Gastrocnemius medialis (tissue), 4 donors: ENCODE data around the gene TAGAP. TPM values are rescaled to one million over a fixed set of nuclear protein-coding genes. Genes with fewer than 3 reads are reported as not detected.

ENCODE experiments used
- ATAC-seq, 2 donors: fragments of 150-250 bp; one replicate each; pipeline ENCODE4 v1.9.1; 2016
- DNase-seq, 2 donors: peaks; one replicate each; pipeline ENCODE4 v3.0.0-alpha.2; 2019
- H3K27ac ChIP-seq, 4 donors: fragments of 200-600 bp; sonication (generic); 1 replicate in 1 of 4; 2 replicates in 3 of 4; pipeline ENCODE4 v1.5.1; 2016 to 2018; ENCODE audit warnings: mild to moderate bottlenecking in 2 of 4, moderate library complexity in 1 of 4
- H3K27me3 ChIP-seq, 3 donors: fragments of 200-600 bp; sonication (generic) in 2 of 3; 1 replicate in 1 of 3; 2 replicates in 2 of 3; pipeline versions ENCODE4 v1.5.1 to v1.6.0; 2016 to 2019; ENCODE audit warnings: mild to moderate bottlenecking in 1 of 3, moderate library complexity in 1 of 3
- H3K36me3 ChIP-seq, 2 donors: fragments of 200-600 bp; sonication (generic) in 1 of 2; one replicate each; pipeline ENCODE4 v1.5.1; 2017 to 2018
- H3K4me1 ChIP-seq, 2 donors: fragments of 200-600 bp; sonication (generic) in 1 of 2; one replicate each; pipeline ENCODE4 v1.5.1; 2016 to 2017; ENCODE audit warnings: mild to moderate bottlenecking in 2 of 2
- H3K4me3 ChIP-seq, 4 donors: fragments of 200-600 bp; sonication (generic) in 3 of 4; 1 replicate in 1 of 4; 2 replicates in 3 of 4; pipeline ENCODE4 v1.5.1; 2016 to 2019; ENCODE audit warnings: mild to moderate bottlenecking in 2 of 4
- H3K9me3 ChIP-seq, 3 donors: fragments of 200-600 bp; sonication (generic) in 2 of 3; 1 replicate in 1 of 3; 2 replicates in 2 of 3; pipeline ENCODE4 v1.5.1; 2016 to 2019
- POLR2A ChIP-seq, 2 donors: fragments of 450-650 bp; IDR thresholded peaks; one replicate each; pipeline ENCODE4 v1.6.1; 2017; ENCODE audit warnings: antibody characterized with exemption in 2 of 2, mild to moderate bottlenecking in 2 of 2, moderate library complexity in 2 of 2
- in situ Hi-C, 4 donors: fragments of 200-750 bp; cut with MboI; loops; one replicate each; pipeline versions ENCODE4 v1.15.0 to v1.8.0; 2017; ENCODE audit warnings: low sequenced_read_pairs in 4 of 4
- intact Hi-C: fragments of 100-400 bp; cut with DNase I; formaldehyde crosslinking; loops from one replicate; pipeline ENCODE4 v1.15.1; 2023; ENCODE audit warnings: low total_unique reads
- total RNA-seq, 4 donors: library from RNA; depleted of rRNA; stranded (reverse); fragments of >200 nt; gene quantifications; one replicate each; pipeline versions ENCODE4 v1.1.0 to v1.2.3, GENCODE V29; 2016
- TF ChIP-seq, protein P1 (sequence below), 5 experiments: fragments of 450-650 bp in 3 of 5; fragments of 200-600 bp in 2 of 5; sonication (generic) in 2 of 5; IDR thresholded peaks in 4 of 5; conservative IDR thresholded peaks in 1 of 5; 1 replicate in 4 of 5; 2 replicates in 1 of 5; pipeline ENCODE4 v1.5.1; 2016 to 2019; ENCODE audit warnings: antibody characterized with exemption in 5 of 5, mild to moderate bottlenecking in 3 of 5, moderate library complexity in 3 of 5

Gene TAGAP
- total RNA-seq, 4 donors from 2014 or later: 0.25 to 0.44 TPM; not detected in 2

GRCh38 chr6:159007510-159007909 lies 37.3 kb downstream of the TAGAP start:
- Histone ChIP-seq H3K36me3 (no peaks in the 10 kb centered on the region), H3K27ac (no peak overlapping the region), H3K4me3 (no peak overlapping the region), H3K9me3 (no peaks in the 10 kb centered on the region), H3K4me1 (peaks cover 0 to 4% of the 10 kb centered on the region in 2 donors), H3K27me3 (no peaks in the 10 kb centered on the region)
- TF ChIP-seq, protein P1, sequence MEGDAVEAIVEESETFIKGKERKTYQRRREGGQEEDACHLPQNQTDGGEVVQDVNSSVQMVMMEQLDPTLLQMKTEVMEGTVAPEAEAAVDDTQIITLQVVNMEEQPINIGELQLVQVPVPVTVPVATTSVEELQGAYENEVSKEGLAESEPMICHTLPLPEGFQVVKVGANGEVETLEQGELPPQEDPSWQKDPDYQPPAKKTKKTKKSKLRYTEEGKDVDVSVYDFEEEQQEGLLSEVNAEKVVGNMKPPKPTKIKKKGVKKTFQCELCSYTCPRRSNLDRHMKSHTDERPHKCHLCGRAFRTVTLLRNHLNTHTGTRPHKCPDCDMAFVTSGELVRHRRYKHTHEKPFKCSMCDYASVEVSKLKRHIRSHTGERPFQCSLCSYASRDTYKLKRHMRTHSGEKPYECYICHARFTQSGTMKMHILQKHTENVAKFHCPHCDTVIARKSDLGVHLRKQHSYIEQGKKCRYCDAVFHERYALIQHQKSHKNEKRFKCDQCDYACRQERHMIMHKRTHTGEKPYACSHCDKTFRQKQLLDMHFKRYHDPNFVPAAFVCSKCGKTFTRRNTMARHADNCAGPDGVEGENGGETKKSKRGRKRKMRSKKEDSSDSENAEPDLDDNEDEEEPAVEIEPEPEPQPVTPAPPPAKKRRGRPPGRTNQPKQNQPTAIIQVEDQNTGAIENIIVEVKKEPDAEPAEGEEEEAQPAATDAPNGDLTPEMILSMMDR (IDR thresholded peaks at IDR 0.05 in 4 of 5, conservative IDR thresholded peaks at IDR 0.05 in 1 of 5): no peak
- no peak for TF ChIP-seq POLR2A (IDR thresholded peaks at IDR 0.05)
- intact Hi-C loops (no loop called here), in situ Hi-C loops (no loop called here)
- ATAC-seq: no peak
- no peak for DNase-seq

GRCh38 chr6:159005436-159005835 lies 39.4 kb downstream of the TAGAP start:
- ATAC-seq (no peak), DNase-seq (no peak)
- TF ChIP-seq POLR2A (IDR thresholded peaks at IDR 0.05): no peak
- TF ChIP-seq, protein P1 (IDR thresholded peaks at IDR 0.05 in 4 of 5, conservative IDR thresholded peaks at IDR 0.05 in 1 of 5): no peak
- Histone ChIP-seq H3K27ac (no peak overlapping the region), H3K4me1 (peaks cover 10 to 15% of the 10 kb centered on the region in 2 donors), H3K4me3 (no peak overlapping the region), H3K36me3 (no peaks in the 10 kb centered on the region), H3K27me3 (no peaks in the 10 kb centered on the region), H3K9me3 (no peaks in the 10 kb centered on the region)
- intact Hi-C loops (no loop called here), in situ Hi-C loops (no loop called here)

GRCh38 chr6:159004592-159004991 lies 40.2 kb downstream of the TAGAP start:
- Histone ChIP-seq H3K27ac (no peak overlapping the region), H3K36me3 (no peaks in the 10 kb centered on the region), H3K4me1 (peaks cover 13 to 17% of the 10 kb centered on the region in 2 donors), H3K9me3 (no peaks in the 10 kb centered on the region), H3K4me3 (no peak overlapping the region), H3K27me3 (no peaks in the 10 kb centered on the region)
- ATAC-seq: no peak
- in situ Hi-C loops (no loop called here), intact Hi-C loops (loop anchor here (5.0 kb wide), 2 partner anchors 103 to 123 kb away; no protein-coding TSS in a partner anchor)
- DNase-seq: no peak
- no peak for TF ChIP-seq POLR2A (IDR thresholded peaks at IDR 0.05)
- TF ChIP-seq, protein P1 (IDR thresholded peaks at IDR 0.05 in 4 of 5, conservative IDR thresholded peaks at IDR 0.05 in 1 of 5): no peak

GRCh38 chr6:159002432-159003155 lies 42.2 kb downstream of the TAGAP start:
- H3K36me3 ChIP-seq: no peaks in the 10 kb centered on the region
- peaks cover 13 to 20% of the 10 kb centered on the region in 2 donors for H3K4me1 ChIP-seq
- DNase-seq (no peak), ATAC-seq (peak in 1 of 2 donors; percentile 29)
- peak overlapping the region in 1 of 4 donors; percentile 12 for H3K27ac ChIP-seq
- H3K4me3 ChIP-seq: no peak overlapping the region
- intact Hi-C loops: loop anchor here (2.0 to 5.0 kb wide), 3 partner anchors 105 to 212 kb away; no protein-coding TSS in a partner anchor
- no peaks in the 10 kb centered on the region for H3K27me3 ChIP-seq
- TF ChIP-seq, protein P1 (IDR thresholded peaks at IDR 0.05 in 4 of 5, conservative IDR thresholded peaks at IDR 0.05 in 1 of 5): no peak
- TF ChIP-seq POLR2A (IDR thresholded peaks at IDR 0.05): no peak
- in situ Hi-C loops: no loop called here
- no peaks in the 10 kb centered on the region for H3K9me3 ChIP-seq
